Esophagus squamous epithelium (tissue), 4 donors: ENCODE data around the gene MCM5.

Experiments
- POLR2A ChIP-seq, 4 donors: fragments of 450-650 bp; IDR thresholded peaks; one replicate each; pipeline ENCODE4 v1.6.1; 2017; ENCODE audit warnings: antibody characterized with exemption in 4 of 4, mild to moderate bottlenecking in 4 of 4, moderate library complexity in 3 of 4
- TF ChIP-seq, protein P1 (sequence below), 6 experiments: fragments of 450-650 bp in 4 of 6; fragments of 200-600 bp in 2 of 6; sonication (generic) in 2 of 6; IDR thresholded peaks; one replicate each; pipeline ENCODE4 v1.5.1; 2016 to 2019; ENCODE audit warnings: antibody characterized with exemption in 6 of 6, mild to moderate bottlenecking in 4 of 6, moderate library complexity in 4 of 6

- TF ChIP-seq, protein P1, sequence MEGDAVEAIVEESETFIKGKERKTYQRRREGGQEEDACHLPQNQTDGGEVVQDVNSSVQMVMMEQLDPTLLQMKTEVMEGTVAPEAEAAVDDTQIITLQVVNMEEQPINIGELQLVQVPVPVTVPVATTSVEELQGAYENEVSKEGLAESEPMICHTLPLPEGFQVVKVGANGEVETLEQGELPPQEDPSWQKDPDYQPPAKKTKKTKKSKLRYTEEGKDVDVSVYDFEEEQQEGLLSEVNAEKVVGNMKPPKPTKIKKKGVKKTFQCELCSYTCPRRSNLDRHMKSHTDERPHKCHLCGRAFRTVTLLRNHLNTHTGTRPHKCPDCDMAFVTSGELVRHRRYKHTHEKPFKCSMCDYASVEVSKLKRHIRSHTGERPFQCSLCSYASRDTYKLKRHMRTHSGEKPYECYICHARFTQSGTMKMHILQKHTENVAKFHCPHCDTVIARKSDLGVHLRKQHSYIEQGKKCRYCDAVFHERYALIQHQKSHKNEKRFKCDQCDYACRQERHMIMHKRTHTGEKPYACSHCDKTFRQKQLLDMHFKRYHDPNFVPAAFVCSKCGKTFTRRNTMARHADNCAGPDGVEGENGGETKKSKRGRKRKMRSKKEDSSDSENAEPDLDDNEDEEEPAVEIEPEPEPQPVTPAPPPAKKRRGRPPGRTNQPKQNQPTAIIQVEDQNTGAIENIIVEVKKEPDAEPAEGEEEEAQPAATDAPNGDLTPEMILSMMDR (IDR thresholded peaks at IDR 0.05), result no peak
- TF ChIP-seq POLR2A (IDR thresholded peaks at IDR 0.05), result no peak
These were observed 52.4 kb downstream of the MCM5 start for GRCh38 chr22:35452351-35452781.
